PFSK-1 (cell line): Measurements from ENCODE around the gene WDR43.

Experiments
- FOXP2 ChIP-seq: optimal IDR thresholded peaks from 2 replicates; pipeline ENCODE3; 2011; ENCODE audit warnings: borderline replicate concordance, control low read depth, inconsistent platforms; ENCODE audit not compliant: insufficient read depth; ENCODE audit errors: extremely low read length, extremely low read depth
- POLR2AphosphoS5 ChIP-seq: IDR thresholded peaks from 2 replicates; pipeline ENCODE4 v1.6.1; 2012; ENCODE audit warnings: low read depth, mild to moderate bottlenecking, control low read depth, low read length, moderate library complexity
- REST ChIP-seq, 2 experiments: IDR thresholded peaks; 2 replicates each; pipeline versions ENCODE4 v1.6.1 to v1.8.0; 2011 to 2012; ENCODE audit warnings: low read depth in 2 of 2, low read length in 2 of 2, control low read depth in 1 of 2, inconsistent platforms in 1 of 2, mild to moderate bottlenecking in 1 of 2, moderate library complexity in 1 of 2; ENCODE audit not compliant: insufficient read depth in 1 of 2
- SIN3A ChIP-seq: IDR thresholded peaks from 2 replicates; pipeline ENCODE4 v1.6.1; 2012; ENCODE audit warnings: mild to moderate bottlenecking, low read length, moderate library complexity, borderline replicate concordance; ENCODE audit not compliant: insufficient read depth
- TAF1 ChIP-seq: IDR thresholded peaks from 2 replicates; pipeline ENCODE4 v1.6.1; 2012; ENCODE audit warnings: low read length, control low read depth, borderline replicate concordance; ENCODE audit not compliant: insufficient read depth

The WDR43 gene

DNA sequence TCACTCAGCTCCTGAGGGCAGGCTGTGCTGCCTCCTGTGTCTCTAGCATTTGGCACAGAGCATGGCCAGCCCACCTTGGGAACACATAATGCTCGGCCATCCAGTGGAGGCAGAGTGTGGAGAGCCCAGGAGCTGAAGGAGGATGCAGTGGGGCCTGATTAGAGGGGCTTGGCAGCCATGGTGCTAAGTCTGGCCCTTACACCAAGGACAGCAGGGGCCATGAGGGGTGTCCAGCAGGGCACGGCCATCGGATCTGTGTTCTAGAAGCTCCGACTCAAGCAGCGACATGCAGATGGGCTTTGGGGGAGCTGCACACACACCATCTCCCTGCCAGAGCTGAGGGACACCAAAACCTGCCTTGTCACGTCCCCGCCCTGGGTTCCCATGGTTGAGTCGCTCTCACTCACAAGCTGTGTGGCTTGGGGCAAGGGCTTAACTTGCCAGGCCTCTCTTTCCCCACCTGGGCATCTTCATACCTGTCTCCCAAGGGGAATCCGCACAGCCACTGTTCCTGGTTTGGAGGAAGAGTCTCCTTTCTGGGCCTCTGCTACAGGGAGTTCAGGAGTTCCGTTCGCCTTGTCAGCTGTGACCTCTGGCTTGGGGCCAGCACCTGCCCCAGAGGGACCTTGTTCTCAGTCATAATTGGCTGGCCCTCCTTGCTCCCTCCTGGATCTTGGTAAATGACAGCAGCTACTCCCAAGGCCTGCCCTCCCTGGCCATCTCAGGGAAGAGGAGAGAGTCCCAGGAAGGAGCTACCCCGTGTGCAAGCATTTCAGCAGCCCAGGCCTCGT, 85.3 kb downstream of the WDR43 start:
- TF ChIP-seq REST (IDR thresholded peaks at IDR 0.05; ENCODE audit: insufficient read depth in 1 of 2, low read depth in 2 of 2, low read length in 2 of 2) (no peak), FOXP2 (no peak), POLR2AphosphoS5 (no peak), SIN3A (no peak), TAF1 (no peak)

GRCh38 chr2:28980368-28981015, 86.0 kb downstream of the WDR43 start:
- TF ChIP-seq TAF1 = no peak
- TF ChIP-seq SIN3A = no peak
- no peak for TF ChIP-seq REST (IDR thresholded peaks at IDR 0.05; ENCODE audit: insufficient read depth in 1 of 2, low read depth in 2 of 2, low read length in 2 of 2)
- no peak for TF ChIP-seq POLR2AphosphoS5
- no peak for TF ChIP-seq FOXP2

GRCh38 chr2:28981016-28981441, 86.6 kb downstream of the WDR43 start, which contains the start of gene TOGARAM2:
TOGARAM2 (plus strand) TSS chr2:28981298; CDS start chr2:28994835, 13,537 bp downstream.
- no peak for TF ChIP-seq SIN3A
- no peak for TF ChIP-seq REST (IDR thresholded peaks at IDR 0.05; ENCODE audit: insufficient read depth in 1 of 2, low read depth in 2 of 2, low read length in 2 of 2)
- no peak for TF ChIP-seq FOXP2
- no peak for TF ChIP-seq TAF1
- no peak for TF ChIP-seq POLR2AphosphoS5

DNA sequence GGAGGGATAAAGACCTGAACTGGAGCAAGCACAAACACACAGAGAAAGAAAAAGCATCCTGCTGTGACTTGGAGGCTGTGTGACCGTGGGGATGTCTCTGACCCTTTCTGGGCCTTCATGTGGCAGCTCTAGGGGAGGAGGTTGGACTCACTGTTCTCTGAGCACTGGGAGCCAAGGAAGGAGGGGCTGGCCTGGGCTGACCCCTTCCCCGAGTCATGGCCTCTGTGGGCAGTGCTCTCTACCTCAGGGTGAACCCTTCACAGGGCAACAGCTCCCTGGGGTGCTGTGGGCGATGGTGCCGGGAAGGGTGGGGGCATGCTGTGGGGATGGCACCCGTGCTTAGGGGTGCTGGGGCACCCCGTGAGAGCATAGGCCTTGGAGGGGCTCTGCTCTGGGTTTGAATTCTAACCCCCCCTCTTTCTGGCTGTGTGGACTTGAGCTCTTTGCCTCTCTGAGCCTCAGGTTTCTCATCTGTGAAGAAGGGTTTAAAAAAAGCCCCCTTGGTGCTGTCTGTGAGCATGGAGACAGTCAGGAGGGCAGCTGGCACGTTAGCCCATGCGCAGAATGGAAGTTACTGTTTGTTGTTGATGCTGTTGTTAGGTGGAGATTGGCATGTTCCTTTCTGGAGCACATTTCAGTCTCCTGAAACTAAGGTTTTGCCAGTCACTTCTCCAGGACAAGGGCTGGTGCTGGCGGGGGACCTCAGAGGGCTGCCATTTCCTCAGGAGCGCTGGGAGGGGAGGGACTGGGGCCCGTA, 87.3 kb downstream of the WDR43 start:
- TF ChIP-seq SIN3A (no peak), REST (IDR thresholded peaks at IDR 0.05; ENCODE audit: insufficient read depth in 1 of 2, low read depth in 2 of 2, low read length in 2 of 2) (no peak), FOXP2 (no peak), POLR2AphosphoS5 (no peak), TAF1 (no peak)
